HCT116 (cell line): ENCODE data around the gene ETV4. TPM values are rescaled to one million over a fixed set of nuclear protein-coding genes. Genes with fewer than 3 reads are reported as not detected.

Experiments
- ATAC-seq: fragments of 200-7000 bp; cut with Tn5 transposase; 2 replicates; pipeline ENCODE4 v1.9.1; 2020; ENCODE audit warnings: mild to moderate bottlenecking, moderate library complexity
- BruUV-seq: library from RNA; stranded (reverse); fragments of 400-500 nt; replicated peaks from 2 replicates; lab custom pipeline; 2021; lab: Mats Ljungman, UMichigan
- CTCF ChIA-PET: fragments of 300-600 bp; sonication (Branson Sonifier 250); formaldehyde crosslinking; loops from one replicate; lab custom pipeline; 2021; ENCODE audit warnings: antibody characterized with exemption; lab: Charles Lee
- POLR2A ChIA-PET: fragments of 300-600, 350-600 bp; sonication (Branson Sonifier 250); formaldehyde crosslinking; loops from one replicate; lab custom pipeline; 2021; ENCODE audit warnings: antibody characterized with exemption; lab: Charles Lee
- RAD21 ChIA-PET, 2 experiments: fragments of 300-600 bp; sonication (Branson Sonifier 250); formaldehyde crosslinking; loops; one replicate each; lab custom pipeline; 2023; ENCODE audit warnings: low total read pairs in 2 of 2; ENCODE audit not compliant: uncharacterized antibody in 2 of 2, unreplicated experiment in 2 of 2, low non-redundant PET in 1 of 2; lab: Charles Lee
- DNase-seq: peaks from one replicate; pipeline ENCODE4 v3.0.0-alpha.2; 2010; ENCODE audit warnings: low read depth, low spot score
- H2AFZ ChIP-seq: fragments of 200-600 bp; shearing (Covaris generic), sonication (generic); 2 replicates; pipeline ENCODE4 v1.6.1; 2017; ENCODE audit warnings: low read depth, mixed run types, mixed read lengths, antibody characterized with exemption, low read length; ENCODE audit not compliant: poor library complexity, severe bottlenecking
- H3K27ac ChIP-seq: 2 replicates; pipeline ENCODE4 v1.5.1; 2012; ENCODE audit warnings: low read depth, low read length
- H3K27me3 ChIP-seq: fragments of 200-600 bp; sonication (generic); 2 replicates; pipeline ENCODE4 v1.6.1; 2016; ENCODE audit warnings: mixed run types, low read length, mixed read lengths; ENCODE audit not compliant: insufficient read depth
- H3K36me3 ChIP-seq, 2 experiments: fragments of 200-500 bp in 1 of 2; fragments of 200-600 bp in 1 of 2; sonication (Bioruptor generic) in 1 of 2; sonication (generic) in 1 of 2; 2 replicates each; pipeline versions ENCODE4 v1.5.1 to v1.6.1; 2014 to 2016; ENCODE audit warnings: low read length in 2 of 2, inconsistent platforms in 1 of 2, mixed read lengths in 1 of 2, mixed run types in 1 of 2; ENCODE audit not compliant: insufficient read depth in 2 of 2, control insufficient read depth in 1 of 2
- H3K4me1 ChIP-seq, 2 experiments: fragments of 200-600 bp in 1 of 2; sonication (generic) in 1 of 2; 2 replicates each; pipeline versions ENCODE4 v1.5.1 to v1.6.1; 2012 to 2017; ENCODE audit warnings: low read length in 2 of 2, inconsistent platforms in 1 of 2, mild to moderate bottlenecking in 1 of 2, mixed read lengths in 1 of 2, mixed run types in 1 of 2, moderate library complexity in 1 of 2; ENCODE audit not compliant: insufficient read depth in 2 of 2, control insufficient read depth in 1 of 2
- H3K4me2 ChIP-seq: fragments of 200-600 bp; sonication (generic); 2 replicates; pipeline ENCODE4 v1.6.1; 2017; ENCODE audit warnings: mixed run types, low read length, mixed read lengths
- H3K4me3 ChIP-seq, 2 experiments: fragments of 200-600 bp in 1 of 2; sonication (generic) in 1 of 2; replicated peaks in 1 of 2; 2 replicates each; pipeline ENCODE4 v1.5.1; 2011 to 2016; ENCODE audit warnings: low read length in 2 of 2, control low read depth in 1 of 2, low read depth in 1 of 2, mild to moderate bottlenecking in 1 of 2, mixed read lengths in 1 of 2, mixed run types in 1 of 2
- H3K79me2 ChIP-seq: fragments of 200-600 bp; sonication (generic); 2 replicates; pipeline ENCODE4 v1.6.1; 2017; ENCODE audit warnings: mild to moderate bottlenecking, mixed run types, low read length, moderate library complexity, mixed read lengths; ENCODE audit not compliant: insufficient read depth
- H3K9ac ChIP-seq: fragments of 200-600 bp; sonication (generic); 2 replicates; pipeline ENCODE4 v1.6.1; 2016; ENCODE audit warnings: low read length, mixed read lengths
- H3K9me2 ChIP-seq: fragments of 200-600 bp; sonication (generic), shearing (Covaris generic); 2 replicates; pipeline ENCODE4 v1.6.1; 2017; ENCODE audit warnings: mixed run types, mild to moderate bottlenecking, moderate library complexity; ENCODE audit not compliant: insufficient read depth
- H3K9me3 ChIP-seq, 2 experiments: fragments of 200-500 bp in 1 of 2; fragments of 200-600 bp in 1 of 2; sonication (Bioruptor generic) in 1 of 2; sonication (generic) in 1 of 2; 2 replicates each; pipeline ENCODE4 v1.6.1; 2014 to 2017; ENCODE audit warnings: low read length in 2 of 2, mixed read lengths in 2 of 2, inconsistent platforms in 1 of 2, low read depth in 1 of 2, mild to moderate bottlenecking in 1 of 2, mixed run types in 1 of 2, moderate library complexity in 1 of 2; ENCODE audit not compliant: control insufficient read depth in 1 of 2, insufficient read depth in 1 of 2
- H4K20me1 ChIP-seq: fragments of 200-600 bp; sonication (generic), shearing (Covaris generic); 2 replicates; pipeline ENCODE4 v1.6.1; 2017; ENCODE audit warnings: mixed run types, mild to moderate bottlenecking, moderate library complexity; ENCODE audit not compliant: insufficient read depth
- EGR1 ChIP-seq: IDR thresholded peaks from 2 replicates; pipeline ENCODE4 v1.6.1; 2012; ENCODE audit warnings: low read depth
- EZH2 ChIP-seq: fragments of 200-600 bp; sonication (generic); IDR thresholded peaks from 2 replicates; pipeline ENCODE4 v1.6.1; 2017; ENCODE audit warnings: antibody characterized with exemption, mixed run types
- EZH2phosphoT487 ChIP-seq: fragments of 200-600 bp; IDR thresholded peaks from 2 replicates; pipeline ENCODE4 v1.6.1; 2018; ENCODE audit warnings: antibody characterized with exemption, borderline replicate concordance
- FOSL1 ChIP-seq: IDR thresholded peaks from 2 replicates; pipeline ENCODE4 v1.6.1; 2012; ENCODE audit warnings: low read depth
- JUND ChIP-seq: IDR thresholded peaks from 2 replicates; pipeline ENCODE4 v1.6.1; 2012
- POLR2A ChIP-seq: IDR thresholded peaks from 2 replicates; pipeline ENCODE4 v1.7.0; 2011; ENCODE audit warnings: borderline replicate concordance; ENCODE audit not compliant: insufficient read depth, insufficient read length; ENCODE audit errors: extremely low read depth
- POLR2AphosphoS5 ChIP-seq: IDR thresholded peaks from 2 replicates; pipeline ENCODE4 v1.6.1; 2011; ENCODE audit warnings: mild to moderate bottlenecking, low read depth, low read length, moderate library complexity
- RAD21 ChIP-seq: IDR thresholded peaks from 2 replicates; pipeline ENCODE4 v1.6.1; 2012; ENCODE audit warnings: low read depth, mild to moderate bottlenecking
- SP1 ChIP-seq: IDR thresholded peaks from 2 replicates; pipeline ENCODE4 v1.6.1; 2012; ENCODE audit warnings: low read depth
- ZFX ChIP-seq: fragments of 450-650 bp; IDR thresholded peaks from 2 replicates; pipeline ENCODE4 v1.6.1; 2017
- intact Hi-C: fragments of 100-400 bp; cut with micrococcal nuclease; formaldehyde crosslinking; loops from 2 replicates; pipeline ENCODE4 v1.10.0; 2022
- total RNA-seq: library from RNA; stranded (reverse); gene quantifications from one replicate; pipeline ENCODE4 v1.2.1, GENCODE V29; 2021; ENCODE audit not compliant: unreplicated experiment
- TF ChIP-seq, protein P1 (sequence below): IDR thresholded peaks from 2 replicates; pipeline ENCODE4 v1.6.1; 2012; ENCODE audit warnings: low read depth
- TF ChIP-seq, protein P2 (sequence below): IDR thresholded peaks from 2 replicates; pipeline ENCODE4 v1.6.1; 2012
- TF ChIP-seq, protein P3 (sequence below), 3 experiments: fragments of 200-600 bp in 1 of 3; sonication (generic) in 1 of 3; IDR thresholded peaks in 2 of 3; conservative IDR thresholded peaks in 1 of 3; 2 replicates each; pipeline ENCODE4 v1.5.1; 2012 to 2017; ENCODE audit warnings: low read depth in 2 of 3, low read length in 2 of 3, antibody characterized with exemption in 1 of 3, borderline replicate concordance in 1 of 3, control low read depth in 1 of 3, mild to moderate bottlenecking in 1 of 3, mixed read lengths in 1 of 3, mixed run types in 1 of 3, moderate library complexity in 1 of 3; ENCODE audit not compliant: insufficient read depth in 1 of 3
- TF ChIP-seq, protein P4 (sequence below): IDR thresholded peaks from 2 replicates; pipeline ENCODE4 v1.6.1; 2011; ENCODE audit warnings: mild to moderate bottlenecking, low read length, moderate library complexity; ENCODE audit not compliant: insufficient replicate concordance; ENCODE audit errors: extremely low read depth

The ETV4 gene
- total RNA-seq, 1 experiment from 2014 or later, result 51.5 TPM

DNA sequence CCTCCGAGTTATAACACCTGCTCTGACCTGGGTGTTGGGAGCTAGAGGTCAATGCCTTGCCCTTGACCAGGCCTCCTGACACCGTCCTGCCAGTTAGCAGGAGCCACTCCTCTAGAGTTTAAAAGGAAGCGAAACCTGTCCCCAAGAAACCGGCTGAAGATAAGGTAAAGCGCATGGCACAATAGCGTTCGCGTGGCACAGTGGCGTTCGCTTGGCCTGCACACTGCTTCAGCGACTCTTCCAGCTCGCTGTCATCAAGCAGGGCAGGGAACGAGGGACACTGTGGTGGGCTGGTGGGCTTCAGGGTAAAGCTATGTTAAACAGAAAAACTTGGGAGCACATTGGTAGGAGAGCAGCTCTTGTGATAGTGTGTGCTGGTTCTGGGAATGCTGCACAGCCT is 28.2 kb upstream of the ETV4 start:
- Histone ChIP-seq H3K9me3 (no peaks in the 10 kb centered on the region), H2AFZ (no peak overlapping the region), H3K4me2 (no peak overlapping the region), H3K27ac (no peak overlapping the region), H3K4me1 (peaks cover 2 to 29% of the 10 kb centered on the region in 2 experiments; a peak in 2 of 4 replicates), H4K20me1 (no peaks in the 10 kb centered on the region), H3K79me2 (no peaks in the 10 kb centered on the region), H3K9ac (no peak overlapping the region), H3K4me3 (no peak overlapping the region), H3K9me2 (no peaks in the 10 kb centered on the region), H3K36me3 (no peaks in the 10 kb centered on the region), H3K27me3 (no peaks in the 10 kb centered on the region)
- ChIA-PET RAD21 (interaction anchor here (0.6 to 1.3 kb wide), 2 partner anchors 98 to 99 kb away, joined by 4 read pairs; no protein-coding TSS in a partner anchor), CTCF (interaction anchor here (0.7 to 3.7 kb wide), 2 partner anchors 44 to 120 kb away, joined by 3 to 13 read pairs; no protein-coding TSS in a partner anchor), POLR2A (interaction anchor here (1.1 kb wide), 1 partner anchor 99 kb away, joined by 3 read pairs; no protein-coding TSS in a partner anchor)
- TF ChIP-seq, protein P1, sequence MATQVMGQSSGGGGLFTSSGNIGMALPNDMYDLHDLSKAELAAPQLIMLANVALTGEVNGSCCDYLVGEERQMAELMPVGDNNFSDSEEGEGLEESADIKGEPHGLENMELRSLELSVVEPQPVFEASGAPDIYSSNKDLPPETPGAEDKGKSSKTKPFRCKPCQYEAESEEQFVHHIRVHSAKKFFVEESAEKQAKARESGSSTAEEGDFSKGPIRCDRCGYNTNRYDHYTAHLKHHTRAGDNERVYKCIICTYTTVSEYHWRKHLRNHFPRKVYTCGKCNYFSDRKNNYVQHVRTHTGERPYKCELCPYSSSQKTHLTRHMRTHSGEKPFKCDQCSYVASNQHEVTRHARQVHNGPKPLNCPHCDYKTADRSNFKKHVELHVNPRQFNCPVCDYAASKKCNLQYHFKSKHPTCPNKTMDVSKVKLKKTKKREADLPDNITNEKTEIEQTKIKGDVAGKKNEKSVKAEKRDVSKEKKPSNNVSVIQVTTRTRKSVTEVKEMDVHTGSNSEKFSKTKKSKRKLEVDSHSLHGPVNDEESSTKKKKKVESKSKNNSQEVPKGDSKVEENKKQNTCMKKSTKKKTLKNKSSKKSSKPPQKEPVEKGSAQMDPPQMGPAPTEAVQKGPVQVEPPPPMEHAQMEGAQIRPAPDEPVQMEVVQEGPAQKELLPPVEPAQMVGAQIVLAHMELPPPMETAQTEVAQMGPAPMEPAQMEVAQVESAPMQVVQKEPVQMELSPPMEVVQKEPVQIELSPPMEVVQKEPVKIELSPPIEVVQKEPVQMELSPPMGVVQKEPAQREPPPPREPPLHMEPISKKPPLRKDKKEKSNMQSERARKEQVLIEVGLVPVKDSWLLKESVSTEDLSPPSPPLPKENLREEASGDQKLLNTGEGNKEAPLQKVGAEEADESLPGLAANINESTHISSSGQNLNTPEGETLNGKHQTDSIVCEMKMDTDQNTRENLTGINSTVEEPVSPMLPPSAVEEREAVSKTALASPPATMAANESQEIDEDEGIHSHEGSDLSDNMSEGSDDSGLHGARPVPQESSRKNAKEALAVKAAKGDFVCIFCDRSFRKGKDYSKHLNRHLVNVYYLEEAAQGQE, result no peak
- TF ChIP-seq EZH2phosphoT487, result no peak
- TF ChIP-seq JUND, result no peak
- TF ChIP-seq, protein P2, sequence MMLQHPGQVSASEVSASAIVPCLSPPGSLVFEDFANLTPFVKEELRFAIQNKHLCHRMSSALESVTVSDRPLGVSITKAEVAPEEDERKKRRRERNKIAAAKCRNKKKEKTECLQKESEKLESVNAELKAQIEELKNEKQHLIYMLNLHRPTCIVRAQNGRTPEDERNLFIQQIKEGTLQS, result no peak
- TF ChIP-seq, protein P3, sequence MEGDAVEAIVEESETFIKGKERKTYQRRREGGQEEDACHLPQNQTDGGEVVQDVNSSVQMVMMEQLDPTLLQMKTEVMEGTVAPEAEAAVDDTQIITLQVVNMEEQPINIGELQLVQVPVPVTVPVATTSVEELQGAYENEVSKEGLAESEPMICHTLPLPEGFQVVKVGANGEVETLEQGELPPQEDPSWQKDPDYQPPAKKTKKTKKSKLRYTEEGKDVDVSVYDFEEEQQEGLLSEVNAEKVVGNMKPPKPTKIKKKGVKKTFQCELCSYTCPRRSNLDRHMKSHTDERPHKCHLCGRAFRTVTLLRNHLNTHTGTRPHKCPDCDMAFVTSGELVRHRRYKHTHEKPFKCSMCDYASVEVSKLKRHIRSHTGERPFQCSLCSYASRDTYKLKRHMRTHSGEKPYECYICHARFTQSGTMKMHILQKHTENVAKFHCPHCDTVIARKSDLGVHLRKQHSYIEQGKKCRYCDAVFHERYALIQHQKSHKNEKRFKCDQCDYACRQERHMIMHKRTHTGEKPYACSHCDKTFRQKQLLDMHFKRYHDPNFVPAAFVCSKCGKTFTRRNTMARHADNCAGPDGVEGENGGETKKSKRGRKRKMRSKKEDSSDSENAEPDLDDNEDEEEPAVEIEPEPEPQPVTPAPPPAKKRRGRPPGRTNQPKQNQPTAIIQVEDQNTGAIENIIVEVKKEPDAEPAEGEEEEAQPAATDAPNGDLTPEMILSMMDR (IDR thresholded peaks at IDR 0.05 in 2 of 3, conservative IDR thresholded peaks at IDR 0.05 in 1 of 3; ENCODE audit: borderline replicate concordance in 1 of 3, insufficient read depth in 1 of 3, low read depth in 2 of 3, low read length in 2 of 3), result no peak
- no peak for TF ChIP-seq SP1
- TF ChIP-seq POLR2AphosphoS5, result no peak
- TF ChIP-seq RAD21, result no peak
- no peak for TF ChIP-seq POLR2A
- TF ChIP-seq EZH2, result no peak
- TF ChIP-seq FOSL1, result no peak
- TF ChIP-seq, protein P4, sequence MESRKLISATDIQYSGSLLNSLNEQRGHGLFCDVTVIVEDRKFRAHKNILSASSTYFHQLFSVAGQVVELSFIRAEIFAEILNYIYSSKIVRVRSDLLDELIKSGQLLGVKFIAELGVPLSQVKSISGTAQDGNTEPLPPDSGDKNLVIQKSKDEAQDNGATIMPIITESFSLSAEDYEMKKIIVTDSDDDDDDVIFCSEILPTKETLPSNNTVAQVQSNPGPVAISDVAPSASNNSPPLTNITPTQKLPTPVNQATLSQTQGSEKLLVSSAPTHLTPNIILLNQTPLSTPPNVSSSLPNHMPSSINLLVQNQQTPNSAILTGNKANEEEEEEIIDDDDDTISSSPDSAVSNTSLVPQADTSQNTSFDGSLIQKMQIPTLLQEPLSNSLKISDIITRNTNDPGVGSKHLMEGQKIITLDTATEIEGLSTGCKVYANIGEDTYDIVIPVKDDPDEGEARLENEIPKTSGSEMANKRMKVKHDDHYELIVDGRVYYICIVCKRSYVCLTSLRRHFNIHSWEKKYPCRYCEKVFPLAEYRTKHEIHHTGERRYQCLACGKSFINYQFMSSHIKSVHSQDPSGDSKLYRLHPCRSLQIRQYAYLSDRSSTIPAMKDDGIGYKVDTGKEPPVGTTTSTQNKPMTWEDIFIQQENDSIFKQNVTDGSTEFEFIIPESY, result no peak
- no peak for TF ChIP-seq ZFX
- TF ChIP-seq EGR1, result no peak
- intact Hi-C loops, result no loop called here
- no peak for DNase-seq
- ATAC-seq, result no peak
- BruUV-seq, result no TSS peak
